ENCODE results near the gene GLRB.
"Not testable (repeated sequence)": the region's sequence is repeated elsewhere in the genome, so short reads cannot be mapped to it uniquely, and the experiment has no call there.

GLRB gene

DNA sequence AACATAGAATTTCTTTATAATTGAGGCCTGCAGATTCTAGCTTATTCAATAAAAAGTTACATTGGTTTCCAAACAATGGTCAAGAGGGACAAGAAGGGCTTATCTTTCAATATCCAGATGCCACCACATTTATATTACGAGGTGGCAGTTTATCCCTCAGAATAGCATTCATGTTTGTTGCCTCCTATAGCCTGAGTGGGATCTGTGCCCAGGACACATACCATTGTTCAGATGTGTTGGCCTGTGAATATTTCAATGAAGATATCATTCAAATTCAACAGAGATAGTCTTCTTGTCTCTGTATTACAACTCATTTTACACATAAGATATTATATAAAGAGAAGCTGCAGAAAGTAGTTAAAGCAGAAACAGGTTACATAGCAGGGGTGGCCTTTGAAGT lies 20.5 kb downstream of the GLRB start:
- H3K27ac Mint-ChIP-seq = no peak overlapping the region
- no peaks in the 10 kb centered on the region for H3K4me1 Mint-ChIP-seq
- no peak for DNase-seq (ENCODE audit: low spot score in 2 of 2)
- H3K36me3 Mint-ChIP-seq = no peaks in the 10 kb centered on the region
- no peak overlapping the region for H3K4me3 Mint-ChIP-seq
- peaks cover 12% of the 10 kb centered on the region for H3K9me3 Mint-ChIP-seq
- ATAC-seq = no peak

- no peaks in the 10 kb centered on the region for H3K36me3 Mint-ChIP-seq
- peaks cover 8% of the 10 kb centered on the region for H3K9me3 Mint-ChIP-seq
- H3K4me3 Mint-ChIP-seq = no peak overlapping the region
- ATAC-seq (no peak), DNase-seq (ENCODE audit: low spot score in 2 of 2) (no peak)
- H3K4me1 Mint-ChIP-seq = no peaks in the 10 kb centered on the region
- H3K27ac Mint-ChIP-seq = no peak overlapping the region
Observed at GRCh38 chr4:157099506-157099905, 23.6 kb downstream of the GLRB start.

DNA sequence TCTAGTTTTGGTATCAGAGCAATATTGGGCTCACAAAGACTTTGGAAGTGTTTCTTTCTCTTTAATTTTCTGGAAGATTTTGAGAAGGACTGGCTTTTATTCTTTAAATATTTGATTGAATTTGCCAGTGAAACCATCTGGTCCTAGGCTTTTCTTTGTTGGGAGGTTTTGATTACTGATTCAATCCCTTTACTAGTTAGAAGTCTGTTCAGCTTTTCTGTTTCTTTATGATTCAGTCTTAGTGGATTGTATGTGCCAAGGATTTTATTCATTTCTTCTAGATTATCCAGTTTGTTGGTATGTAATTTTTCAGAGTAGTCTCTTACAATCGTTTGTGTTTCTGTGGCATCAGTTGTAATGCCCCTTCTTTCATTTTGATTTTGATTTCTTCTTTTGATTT lies 28.6 kb downstream of the GLRB start:
- no peaks in the 10 kb centered on the region for H3K36me3 Mint-ChIP-seq
- H3K27ac Mint-ChIP-seq = no peak overlapping the region
- H3K4me1 Mint-ChIP-seq = no peaks in the 10 kb centered on the region
- H3K9me3 Mint-ChIP-seq = peaks cover 7% of the 10 kb centered on the region
- DNase-seq (ENCODE audit: low spot score in 2 of 2) = no peak
- no peak for ATAC-seq
- no peak overlapping the region for H3K4me3 Mint-ChIP-seq

- Mint-ChIP-seq H3K36me3 (no peaks in the 10 kb centered on the region), H3K4me3 (no peak overlapping the region), H3K9me3 (peaks cover 8% of the 10 kb centered on the region), H3K4me1 (no peaks in the 10 kb centered on the region), H3K27ac (no peak overlapping the region)
- ATAC-seq (no peak), DNase-seq (ENCODE audit: low spot score in 2 of 2) (no peak)
Observed at GRCh38 chr4:157114671-157115070, 38.7 kb downstream of the GLRB start.

DNA sequence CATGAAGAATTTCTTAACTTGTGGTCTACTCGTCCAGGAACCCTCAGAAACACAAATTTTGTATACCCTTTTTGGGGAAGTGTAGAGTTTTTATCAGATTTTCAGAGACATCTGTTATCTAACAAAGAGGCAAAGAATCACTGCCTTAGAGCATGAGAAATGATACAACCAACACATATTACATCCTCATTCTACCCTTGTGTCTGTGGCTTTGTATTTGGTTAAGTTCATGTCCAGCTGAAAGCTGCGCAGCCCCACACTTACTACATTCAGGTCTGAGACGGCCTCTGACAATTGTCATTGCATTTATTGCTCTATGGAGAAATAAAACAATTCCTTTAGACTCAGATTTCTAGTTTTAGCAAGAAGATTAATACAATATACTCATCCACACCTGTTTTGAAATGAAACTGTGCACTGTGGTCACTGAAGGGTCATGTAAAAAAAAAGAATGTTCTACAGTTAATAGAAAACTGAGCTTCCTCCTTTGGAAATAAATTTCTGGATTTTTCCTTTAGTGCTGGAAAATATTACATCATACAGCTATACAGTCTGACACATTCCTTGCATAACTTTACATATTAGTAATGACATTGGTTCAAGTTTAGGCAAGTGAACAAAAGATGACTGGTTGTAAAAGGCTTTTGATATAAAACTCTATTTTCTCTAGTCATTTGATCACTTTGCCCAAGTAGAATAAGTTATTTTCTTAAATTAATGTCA lies 39.8 kb downstream of the GLRB start:
- no peak overlapping the region for H3K27ac Mint-ChIP-seq
- no peaks in the 10 kb centered on the region for H3K36me3 Mint-ChIP-seq
- H3K4me3 Mint-ChIP-seq = no peak overlapping the region
- no peaks in the 10 kb centered on the region for H3K4me1 Mint-ChIP-seq
- no peak for DNase-seq (ENCODE audit: low spot score in 2 of 2)
- ATAC-seq = no peak
- H3K9me3 Mint-ChIP-seq = peaks cover 8% of the 10 kb centered on the region

- no peaks in the 10 kb centered on the region for H3K4me1 Mint-ChIP-seq
- peaks cover 8% of the 10 kb centered on the region for H3K9me3 Mint-ChIP-seq
- H3K27ac Mint-ChIP-seq = no peak overlapping the region
- ATAC-seq (no peak), DNase-seq (ENCODE audit: low spot score in 2 of 2) (no peak)
- no peaks in the 10 kb centered on the region for H3K36me3 Mint-ChIP-seq
- no peak overlapping the region for H3K4me3 Mint-ChIP-seq
Observed at GRCh38 chr4:157121401-157121800, 45.5 kb downstream of the GLRB start.

- Mint-ChIP-seq H3K4me3 (no peak overlapping the region), H3K36me3 (no peaks in the 10 kb centered on the region), H3K9me3 (peaks cover 5% of the 10 kb centered on the region), H3K27ac (no peak overlapping the region), H3K4me1 (no peaks in the 10 kb centered on the region)
- DNase-seq (ENCODE audit: low spot score in 2 of 2) (no peak), ATAC-seq (no peak)
Observed at GRCh38 chr4:157127571-157127970, 51.6 kb downstream of the GLRB start.

- H3K4me3 Mint-ChIP-seq = no peak overlapping the region
- H3K36me3 Mint-ChIP-seq = no peaks in the 10 kb centered on the region
- H3K27ac Mint-ChIP-seq = no peak overlapping the region
- H3K9me3 Mint-ChIP-seq = peaks cover 5% of the 10 kb centered on the region
- ATAC-seq (no peak), DNase-seq (ENCODE audit: low spot score in 2 of 2) (no peak)
- no peaks in the 10 kb centered on the region for H3K4me1 Mint-ChIP-seq
Observed at GRCh38 chr4:157128395-157128794, 52.4 kb downstream of the GLRB start.

- Mint-ChIP-seq H3K9me3 (peaks cover 12% of the 10 kb centered on the region), H3K36me3 (no peaks in the 10 kb centered on the region), H3K4me1 (no peaks in the 10 kb centered on the region), H3K4me3 (no peak overlapping the region), H3K27ac (no peak overlapping the region)
- ATAC-seq = no peak
- DNase-seq (ENCODE audit: low spot score in 2 of 2) = no peak
Observed at GRCh38 chr4:157141976-157142375, 66.0 kb downstream of the GLRB start.

DNA sequence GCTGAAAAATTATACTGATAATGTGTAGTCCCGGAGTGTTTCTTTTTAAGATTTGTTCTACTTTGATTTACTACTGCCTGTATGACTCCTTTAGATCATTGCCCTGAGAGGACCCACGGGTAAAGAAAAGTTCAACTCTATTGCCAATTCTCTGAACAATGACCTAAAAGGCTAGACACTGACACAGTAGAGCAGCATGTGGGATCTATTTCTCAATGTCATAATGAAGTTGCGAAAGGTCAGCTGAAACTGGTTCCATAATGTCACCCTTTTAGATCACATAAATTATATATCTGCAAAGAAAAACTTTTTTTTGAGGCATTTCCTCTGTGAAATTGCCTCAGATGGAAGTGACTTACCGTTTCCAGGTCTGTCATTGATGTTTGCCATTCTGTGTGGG lies 67.4 kb downstream of the GLRB start:
- DNase-seq (ENCODE audit: low spot score in 2 of 2) = no peak
- Mint-ChIP-seq H3K4me1 (no peaks in the 10 kb centered on the region), H3K4me3 (no peak overlapping the region), H3K27ac (no peak overlapping the region), H3K36me3 (no peaks in the 10 kb centered on the region), H3K9me3 (peaks cover 15% of the 10 kb centered on the region)
- ATAC-seq = no peak

GRCh38 chr4:157151711-157152110 lies 75.8 kb downstream of the GLRB start:
- ATAC-seq (no peak), DNase-seq (ENCODE audit: low spot score in 2 of 2) (no peak)
- no peak overlapping the region for H3K27ac Mint-ChIP-seq

GRCh38 chr4:157165935-157166610 lies 90.1 kb downstream of the GLRB start:
- no peaks in the 10 kb centered on the region for H3K4me1 Mint-ChIP-seq
- DNase-seq (ENCODE audit: low spot score in 2 of 2) = no peak
- no peak for ATAC-seq
- peaks cover 11% of the 10 kb centered on the region for H3K9me3 Mint-ChIP-seq
- H3K27ac Mint-ChIP-seq = no peak overlapping the region
- H3K36me3 Mint-ChIP-seq = no peaks in the 10 kb centered on the region
- H3K4me3 Mint-ChIP-seq = no peak overlapping the region

More at GRCh38 chr4:157151711-157152110, 75.8 kb downstream of the GLRB start:
- no peak overlapping the region for H3K4me3 Mint-ChIP-seq
- H3K9me3 Mint-ChIP-seq = peaks cover 22% of the 10 kb centered on the region
- no peaks in the 10 kb centered on the region for H3K36me3 Mint-ChIP-seq
- H3K4me1 Mint-ChIP-seq = no peaks in the 10 kb centered on the region

DNA sequence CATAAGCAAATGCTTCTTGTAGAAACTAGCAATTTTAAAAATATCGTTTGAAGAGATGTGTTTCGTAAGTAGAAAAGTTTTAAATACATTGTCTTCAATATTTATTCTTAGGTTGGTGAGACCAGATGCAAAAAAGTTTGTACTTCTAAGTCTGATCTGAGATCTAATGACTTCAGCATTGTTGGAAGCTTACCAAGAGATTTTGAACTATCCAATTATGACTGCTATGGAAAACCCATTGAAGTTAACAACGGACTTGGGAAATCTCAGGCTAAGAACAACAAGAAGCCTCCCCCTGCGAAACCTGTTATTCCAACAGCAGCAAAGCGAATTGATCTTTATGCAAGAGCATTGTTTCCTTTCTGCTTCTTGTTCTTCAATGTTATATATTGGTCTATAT lies 94.4 kb downstream of the GLRB start:
- Mint-ChIP-seq H3K4me1 (no peaks in the 10 kb centered on the region), H3K27ac (no peak overlapping the region), H3K4me3 (no peak overlapping the region), H3K9me3 (peaks cover 7% of the 10 kb centered on the region), H3K36me3 (no peaks in the 10 kb centered on the region)
- no peak for ATAC-seq
- DNase-seq (ENCODE audit: low spot score in 2 of 2) = no peak

DNA sequence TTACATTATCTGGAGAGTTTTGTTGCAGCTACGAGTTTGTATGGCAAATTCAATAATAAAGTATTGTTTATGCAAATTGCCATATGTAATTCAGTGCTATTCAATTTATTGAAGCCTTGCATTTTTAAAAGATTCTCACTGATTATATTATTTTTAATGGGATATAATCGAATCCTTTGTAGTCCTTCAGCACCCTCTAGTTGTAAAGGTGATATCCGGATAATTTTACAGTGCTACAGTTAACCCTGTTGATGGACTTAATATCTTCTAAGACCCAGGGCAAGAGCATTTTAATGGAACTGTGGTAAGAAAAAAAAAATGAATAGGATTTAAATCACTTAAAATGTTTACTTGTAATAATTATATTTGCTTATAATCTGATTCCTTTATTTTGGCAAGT lies 96.1 kb downstream of the GLRB start:
- Mint-ChIP-seq H3K4me1 (no peaks in the 10 kb centered on the region), H3K27ac (no peak overlapping the region), H3K36me3 (no peaks in the 10 kb centered on the region), H3K4me3 (no peak overlapping the region), H3K9me3 (peaks cover 7% of the 10 kb centered on the region)
- DNase-seq (ENCODE audit: low spot score in 2 of 2) = no peak
- no peak for ATAC-seq

GRCh38 chr4:157180268-157180667 lies 104.3 kb downstream of the GLRB start:
- not testable (repeated sequence) for H3K4me1 Mint-ChIP-seq; DNase-seq (ENCODE audit: low spot score in 2 of 2); ATAC-seq; H3K27ac Mint-ChIP-seq; H3K9me3 Mint-ChIP-seq; H3K36me3 Mint-ChIP-seq; H3K4me3 Mint-ChIP-seq

DNA sequence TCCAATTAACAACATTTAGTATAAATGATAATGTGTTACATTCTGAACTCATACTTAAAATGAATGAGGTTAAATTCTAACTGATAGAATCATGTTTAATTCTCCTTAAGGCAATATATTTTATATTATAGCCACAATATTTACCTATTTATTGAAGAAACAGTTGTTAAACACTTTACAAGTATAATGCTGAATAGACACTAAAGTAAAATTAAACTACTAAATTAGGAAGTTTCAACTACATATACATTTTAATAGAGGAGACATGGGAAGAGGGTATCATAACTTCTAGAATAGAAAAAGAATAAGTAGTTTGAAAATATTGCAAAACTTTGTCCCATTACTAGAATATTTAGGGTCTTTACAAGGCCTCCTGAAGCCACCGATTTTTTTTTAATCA lies 108.3 kb downstream of the GLRB start:
- Mint-ChIP-seq H3K9me3 (peaks cover 20% of the 10 kb centered on the region), H3K27ac (no peak overlapping the region), H3K4me1 (no peaks in the 10 kb centered on the region), H3K36me3 (no peaks in the 10 kb centered on the region), H3K4me3 (no peak overlapping the region)
- DNase-seq (ENCODE audit: low spot score in 2 of 2) (no peak), ATAC-seq (no peak)
